ENCODE measurements around the gene TRPM6.
"Not testable (repeated sequence)": the region's sequence is repeated elsewhere in the genome, so short reads cannot be mapped to it uniquely, and the experiment has no call there.

Gene TRPM6

GRCh38 chr9:74856989-74857388, 30.7 kb downstream of the TRPM6 start:
- DNase-seq (ENCODE audit: low spot score), result no peak

GRCh38 chr9:74855072-74855471, 32.6 kb downstream of the TRPM6 start:
- no peak for DNase-seq (ENCODE audit: low spot score)

- not testable (repeated sequence) for DNase-seq (ENCODE audit: low spot score)
Measured at GRCh38 chr9:74853024-74853423, 34.7 kb downstream of the TRPM6 start.

DNA sequence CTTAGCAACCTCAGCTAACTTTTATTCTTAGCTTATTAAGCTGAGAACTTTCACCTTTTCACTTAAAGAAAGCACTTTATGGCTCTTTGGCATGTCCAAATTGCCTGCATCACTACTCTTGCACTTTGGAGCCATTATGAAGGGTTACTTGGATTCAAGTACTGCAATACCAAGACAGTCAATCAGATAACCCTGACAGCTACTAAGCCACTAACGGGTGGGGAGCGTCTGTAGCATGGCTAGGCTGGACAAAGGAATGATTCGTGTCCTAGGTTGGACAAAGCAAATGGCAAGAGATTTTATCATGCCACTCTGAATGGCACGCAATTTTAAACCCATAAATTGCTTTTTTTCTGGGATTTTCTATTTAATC, 39.6 kb downstream of the TRPM6 start:
- DNase-seq (ENCODE audit: low spot score), result no peak

DNA sequence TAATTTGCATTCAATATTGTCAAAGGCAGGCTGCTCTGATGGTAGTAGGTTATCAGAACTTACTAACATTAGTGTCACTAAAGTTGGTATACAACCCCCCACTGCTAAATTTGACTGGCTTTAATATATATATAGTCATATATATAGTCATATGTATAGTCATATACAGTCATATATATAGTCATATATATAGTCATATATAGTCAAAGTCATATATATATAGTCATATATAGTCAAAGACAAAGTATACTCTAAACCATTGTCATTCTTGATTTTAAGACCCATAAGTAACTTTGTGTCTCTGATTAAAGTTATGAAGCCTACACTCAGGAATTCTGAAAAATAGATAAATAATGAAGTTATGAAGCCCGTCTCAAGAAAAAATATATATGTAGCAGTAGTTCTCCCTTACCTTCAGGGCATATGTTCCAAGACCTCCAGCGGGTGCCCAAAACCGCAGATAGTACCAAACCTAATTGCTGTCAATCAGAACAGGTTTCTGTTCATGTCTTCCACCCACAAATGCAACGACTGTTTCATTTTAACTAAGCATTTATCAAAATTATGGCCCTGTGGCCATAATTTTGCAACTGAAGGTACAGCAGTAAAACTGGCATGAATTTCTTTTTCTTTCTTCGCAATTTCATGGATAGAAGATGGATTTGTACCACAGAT, 40.1 kb downstream of the TRPM6 start:
- no peak for DNase-seq (ENCODE audit: low spot score)

DNA sequence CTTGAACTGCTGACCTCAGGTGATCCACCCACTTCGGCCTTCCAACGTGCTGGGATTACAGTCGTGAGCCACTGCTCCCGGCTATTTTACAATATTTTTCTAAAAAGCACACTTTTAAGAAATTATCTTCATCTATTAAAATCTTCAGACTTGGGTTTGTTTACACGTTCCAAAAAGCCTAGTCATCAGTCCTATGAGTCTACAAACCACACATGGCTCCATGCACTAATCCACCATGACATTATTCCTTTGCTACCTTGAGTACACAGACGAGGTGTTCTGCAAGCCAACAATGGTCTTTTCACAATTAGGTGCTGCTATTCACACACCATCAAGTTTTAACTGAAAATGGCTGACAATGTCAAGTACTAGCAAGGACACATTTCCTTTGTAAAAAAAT, 41.0 kb downstream of the TRPM6 start:
- DNase-seq (ENCODE audit: low spot score), result no peak

DNA sequence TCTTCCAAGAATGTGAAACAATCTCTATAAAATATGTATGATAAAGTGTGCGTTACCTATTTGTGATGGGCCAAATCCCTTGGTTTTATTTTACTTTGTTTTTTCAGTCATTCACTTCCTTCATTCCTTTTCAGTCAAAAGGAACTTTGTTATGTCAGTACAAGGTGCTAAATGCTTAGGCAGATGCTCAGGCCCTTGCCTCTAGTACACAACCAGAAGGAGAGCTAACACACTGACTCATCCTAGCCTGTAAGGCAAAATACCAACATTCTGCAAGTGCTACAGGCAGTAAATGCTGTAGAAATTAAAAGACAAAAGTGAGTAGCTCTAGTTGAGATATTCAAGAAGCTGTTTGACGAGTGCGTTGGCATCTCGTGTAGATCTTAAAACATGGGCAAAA, 49.4 kb downstream of the TRPM6 start:
- DNase-seq (ENCODE audit: low spot score), result no peak

DNA sequence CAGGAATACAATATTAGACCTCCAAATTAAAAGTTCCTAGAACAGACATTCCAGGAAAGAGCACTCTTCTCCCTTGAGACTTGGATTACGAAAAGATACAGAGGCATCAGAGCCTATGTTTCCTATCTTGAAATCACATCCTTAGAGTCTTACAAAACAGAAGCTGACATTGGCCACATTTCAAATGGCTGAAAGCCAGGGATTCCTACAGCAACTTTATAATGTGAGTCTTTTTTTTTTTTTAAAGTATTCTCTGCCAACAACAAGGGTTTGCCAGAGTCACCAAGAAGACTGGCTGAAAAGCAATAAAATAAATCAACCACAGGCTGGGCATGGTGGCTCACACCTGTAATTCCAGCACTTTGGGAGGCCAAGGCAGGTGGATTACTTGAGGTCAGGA, 63.1 kb downstream of the TRPM6 start:
- DNase-seq (ENCODE audit: low spot score), result no peak

DNA sequence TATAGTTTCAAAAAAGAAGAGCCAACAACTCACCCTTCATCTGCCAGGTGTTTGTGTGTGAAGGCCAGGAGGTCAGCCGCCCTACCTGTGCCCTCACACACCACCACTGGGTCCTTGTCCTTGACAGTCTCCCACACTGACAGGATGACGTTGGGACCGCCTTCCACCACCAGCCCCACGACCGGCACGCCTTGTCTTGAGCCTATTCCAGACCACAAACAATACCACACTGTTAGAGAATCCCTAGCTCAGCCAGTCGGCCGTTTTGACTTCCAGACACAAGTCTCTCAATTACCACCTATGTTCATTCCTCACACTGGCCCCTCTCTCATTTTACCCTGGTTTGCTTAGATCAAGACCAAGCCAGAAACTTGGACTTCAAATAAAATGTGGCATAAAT, 66.1 kb downstream of the TRPM6 start:
- peak; percentile 78 for DNase-seq (ENCODE audit: low spot score)

GRCh38 chr9:74817816-74818215, 69.9 kb downstream of the TRPM6 start:
- DNase-seq (ENCODE audit: low spot score), result no peak

GRCh38 chr9:74817281-74817810, 70.4 kb downstream of the TRPM6 start:
- DNase-seq (ENCODE audit: low spot score), result no peak

DNA sequence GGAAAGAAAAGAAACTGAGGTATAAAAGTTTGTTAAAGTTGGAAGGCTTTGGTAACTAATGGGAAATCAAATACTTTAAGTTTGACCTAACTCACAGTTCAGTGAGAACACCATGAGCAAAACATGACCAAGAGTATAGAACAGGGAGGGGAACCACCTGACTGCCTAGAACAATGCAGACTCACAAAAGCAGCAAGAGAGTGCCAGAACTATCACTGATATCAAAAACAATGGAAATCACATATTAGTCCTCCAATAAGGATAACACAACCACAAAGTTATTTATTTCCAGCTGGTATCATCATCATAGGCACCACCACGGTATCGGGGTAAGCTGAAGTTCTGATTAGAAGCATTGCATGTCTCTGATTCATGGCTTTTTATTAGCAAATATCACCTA, 77.5 kb downstream of the TRPM6 start:
- no peak for DNase-seq (ENCODE audit: low spot score)

GRCh38 chr9:74804018-74804385, 83.7 kb downstream of the TRPM6 start:
- DNase-seq (ENCODE audit: low spot score), result no peak

GRCh38 chr9:74803376-74804017, 84.2 kb downstream of the TRPM6 start:
- DNase-seq (ENCODE audit: low spot score), result no peak

GRCh38 chr9:74800226-74800625, 87.5 kb downstream of the TRPM6 start:
- no peak for DNase-seq (ENCODE audit: low spot score)

DNA sequence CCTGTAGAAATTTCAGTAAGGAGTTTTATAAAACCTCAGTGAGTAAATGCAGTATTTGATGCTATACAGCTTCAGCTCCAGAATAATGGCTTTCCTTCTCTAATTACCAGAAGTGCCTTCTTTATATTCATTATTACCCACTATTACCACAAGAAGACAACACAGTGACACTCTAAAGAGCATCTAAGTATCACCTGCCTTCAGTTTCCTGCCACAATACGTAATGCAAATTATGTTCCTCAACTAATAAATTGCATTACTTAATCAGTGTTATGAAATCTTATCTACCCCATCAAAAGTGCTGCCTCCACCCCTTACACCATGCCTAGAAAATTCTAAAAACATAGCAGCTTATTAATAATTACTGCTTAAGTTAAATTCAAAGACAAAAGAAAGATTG, 91.9 kb downstream of the TRPM6 start:
- DNase-seq (ENCODE audit: low spot score), result no peak

DNA sequence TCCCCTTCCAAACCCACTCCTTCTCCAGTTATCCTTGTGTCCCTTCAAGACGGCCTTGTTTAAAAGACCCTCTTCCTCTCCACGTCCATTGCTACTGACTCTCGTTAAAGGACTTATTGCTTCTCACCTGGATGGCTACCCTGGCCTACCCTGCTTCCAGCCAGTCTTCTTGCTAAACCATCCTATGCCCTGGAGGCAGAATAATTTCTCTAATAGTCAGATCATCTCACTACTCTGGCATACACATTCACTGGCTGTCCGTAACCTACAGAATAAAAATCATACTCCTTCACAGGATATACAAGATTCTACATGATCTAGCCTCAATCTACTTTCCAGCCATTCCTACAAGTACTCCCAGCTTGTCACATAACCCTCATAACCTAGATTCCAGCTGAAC, 92.6 kb downstream of the TRPM6 start:
- DNase-seq (ENCODE audit: low spot score), result no peak

- no peak for DNase-seq (ENCODE audit: low spot score)
Measured at GRCh38 chr9:74784506-74784905, 103.2 kb downstream of the TRPM6 start.

DNA sequence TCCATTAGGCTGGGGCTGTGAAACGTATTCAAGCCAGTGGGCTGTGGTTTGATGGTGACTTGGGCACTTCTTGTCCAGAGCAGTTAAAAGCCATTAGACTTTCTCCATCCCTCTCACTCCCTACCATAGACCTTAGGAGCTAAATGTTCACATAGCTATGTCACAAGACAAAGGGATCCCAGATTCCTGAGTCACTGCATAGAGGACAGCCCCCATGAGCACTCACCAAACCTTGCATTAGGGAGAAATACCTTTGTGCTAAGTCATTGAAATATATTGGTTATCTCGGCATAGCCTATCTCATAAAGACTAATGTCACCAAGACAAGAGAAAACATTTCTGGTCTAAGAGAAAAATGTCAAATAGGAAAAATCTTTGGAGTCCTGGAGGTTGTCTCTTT, 104.3 kb downstream of the TRPM6 start:
- DNase-seq (ENCODE audit: low spot score), result no peak

- DNase-seq (ENCODE audit: low spot score), result peak; percentile 71
Measured at GRCh38 chr9:74777136-74777879, 110.4 kb downstream of the TRPM6 start.

DNA sequence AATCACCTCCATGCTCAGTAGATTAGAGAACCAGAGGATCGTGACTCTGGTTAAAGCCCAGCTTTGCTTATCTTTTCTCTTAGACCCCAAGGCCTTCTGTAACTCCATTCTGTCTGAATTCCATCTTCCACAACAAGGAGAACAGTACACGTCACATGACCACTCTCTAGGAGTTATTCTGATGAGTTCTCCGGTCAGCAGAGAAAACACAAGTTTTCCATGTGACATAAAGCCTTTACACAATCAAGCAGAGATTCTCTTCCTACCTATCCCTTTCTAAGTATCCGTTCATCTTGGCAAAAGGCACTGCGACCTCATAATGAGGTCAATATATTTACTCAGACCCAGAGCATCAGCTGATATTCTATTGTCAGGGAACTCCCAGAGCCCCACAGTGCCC, 112.3 kb downstream of the TRPM6 start:
- no peak for DNase-seq (ENCODE audit: low spot score)

DNA sequence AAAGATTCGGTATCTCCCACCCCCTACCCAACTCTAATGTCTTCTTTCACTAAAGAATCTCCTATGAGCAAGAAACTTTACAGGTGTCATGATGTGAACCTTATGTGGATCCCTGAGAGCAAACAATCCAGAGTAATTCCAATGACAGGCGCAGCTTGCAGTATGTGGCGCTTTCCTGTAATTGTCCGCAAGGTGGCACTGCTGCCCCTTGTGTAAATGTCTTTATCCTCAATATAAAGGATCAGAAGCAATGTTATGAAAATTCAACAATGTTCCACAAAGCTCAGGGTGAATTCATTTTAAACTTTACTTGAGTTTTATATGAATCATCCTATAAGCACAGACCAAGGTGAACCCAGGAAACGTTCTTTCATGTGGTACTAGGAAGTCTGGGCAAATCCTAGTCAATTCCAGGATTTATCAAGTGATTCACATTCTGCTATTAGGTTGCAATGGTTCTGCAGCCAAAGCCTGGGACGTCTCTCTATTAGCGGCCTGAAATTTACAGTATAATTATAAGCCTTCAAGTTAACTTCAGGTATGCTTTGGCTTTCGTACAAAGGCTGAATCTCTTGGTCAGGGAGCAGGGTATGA, 113.7 kb downstream of the TRPM6 start:
- DNase-seq (ENCODE audit: low spot score), result peak; percentile 82

GRCh38 chr9:74772121-74772520, 115.6 kb downstream of the TRPM6 start:
- DNase-seq (ENCODE audit: low spot score), result no peak
